ENCODE data around the gene TGFBRAP1.
"Not testable (repeated sequence)": the region's sequence is repeated elsewhere in the genome, so short reads cannot be mapped to it uniquely, and the experiment has no call there.

TGFBRAP1 gene

GRCh38 chr2:105271393-105272045 lies 58.0 kb downstream of the TGFBRAP1 start:
- DNase-seq = no peak

GRCh38 chr2:105269426-105269825 lies 60.1 kb downstream of the TGFBRAP1 start:
- DNase-seq = no peak

GRCh38 chr2:105262651-105263091 lies 66.9 kb downstream of the TGFBRAP1 start:
- no peak for DNase-seq

- DNase-seq = no peak
Observed at GRCh38 chr2:105261061-105261460, 68.5 kb downstream of the TGFBRAP1 start.

GRCh38 chr2:105258835-105259350 lies 70.6 kb downstream of the TGFBRAP1 start:
- DNase-seq = no peak

- no peak for DNase-seq
Observed at GRCh38 chr2:105257981-105258380, 71.6 kb downstream of the TGFBRAP1 start.

- no peak for DNase-seq
Observed at GRCh38 chr2:105256431-105257047, 73.0 kb downstream of the TGFBRAP1 start.

GRCh38 chr2:105255979-105256378 lies 73.6 kb downstream of the TGFBRAP1 start:
- DNase-seq = no peak

- no peak for DNase-seq
Observed at GRCh38 chr2:105254531-105255210, 74.9 kb downstream of the TGFBRAP1 start.

- no peak for DNase-seq
Observed at GRCh38 chr2:105252271-105252670, 77.3 kb downstream of the TGFBRAP1 start.

GRCh38 chr2:105251016-105251648 lies 78.4 kb downstream of the TGFBRAP1 start:
- DNase-seq = not testable (repeated sequence)

- DNase-seq = no peak
Observed at GRCh38 chr2:105249891-105250290, 79.6 kb downstream of the TGFBRAP1 start.

- no peak for DNase-seq
Observed at GRCh38 chr2:105249181-105249580, 80.4 kb downstream of the TGFBRAP1 start.

- DNase-seq = no peak
Observed at GRCh38 chr2:105248316-105249070, 81.0 kb downstream of the TGFBRAP1 start.

- DNase-seq = no peak
Observed at GRCh38 chr2:105244451-105244850, 85.1 kb downstream of the TGFBRAP1 start.

- no peak for DNase-seq
Observed at GRCh38 chr2:105243961-105244360, 85.6 kb downstream of the TGFBRAP1 start.

- DNase-seq = no peak
Observed at GRCh38 chr2:105242286-105242993, 87.1 kb downstream of the TGFBRAP1 start.

- no peak for DNase-seq
Observed at GRCh38 chr2:105241443-105241842, 88.1 kb downstream of the TGFBRAP1 start, which contains the start of gene GPR45. Gene GPR45, plus strand, starts transcription at chr2:105241743. Its CDS starts 116 bp downstream, at chr2:105241859.

GRCh38 chr2:105239924-105240323 lies 89.6 kb downstream of the TGFBRAP1 start:
- no peak for DNase-seq

GRCh38 chr2:105238664-105239240 lies 90.8 kb downstream of the TGFBRAP1 start:
- no peak for DNase-seq

- no peak for DNase-seq
Observed at GRCh38 chr2:105237045-105237765, 92.3 kb downstream of the TGFBRAP1 start.

Data from NCI-H2107 (cell line).